Measurements from ENCODE around the gene DEPDC5. TPM values are rescaled to one million over a fixed set of nuclear protein-coding genes. Genes with fewer than 3 reads are reported as not detected.

Gene DEPDC5
- total RNA-seq, 4 donors from 2014 or later: 17.5 to 30.4 (median 22.8) TPM

DNA sequence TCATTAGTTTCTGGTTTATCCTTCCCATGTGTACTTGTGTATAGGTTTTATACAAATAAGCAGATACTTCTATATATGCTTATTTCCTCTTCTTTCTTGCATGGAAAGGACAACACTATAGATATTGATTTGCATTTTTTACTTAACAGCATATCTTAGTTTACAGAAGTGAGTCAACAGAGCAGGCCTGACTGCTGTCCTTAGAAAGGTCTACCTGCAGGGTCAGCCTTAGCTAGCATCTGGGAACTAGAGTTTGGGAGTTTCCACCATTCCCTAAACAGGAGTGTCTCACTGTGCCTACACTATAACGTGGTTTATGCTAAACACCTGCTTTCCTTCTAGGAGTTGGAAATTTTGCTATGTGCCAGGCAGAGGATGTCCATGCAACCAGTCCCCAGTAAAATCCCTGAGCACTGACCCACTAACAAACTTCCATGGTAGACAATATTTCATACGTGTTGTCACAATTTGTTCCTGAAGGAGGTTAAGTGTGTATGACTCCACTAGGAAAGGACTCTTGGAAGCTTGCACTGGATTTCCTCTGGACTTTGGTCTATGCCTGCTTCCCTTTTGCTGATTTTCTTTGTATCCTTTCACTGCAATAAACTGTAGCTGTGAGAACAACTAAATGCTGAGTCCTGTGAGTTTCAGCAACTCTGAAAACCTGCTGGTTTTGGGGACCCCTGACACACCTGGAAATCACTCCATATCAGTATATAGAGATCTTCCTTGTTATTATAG, 21.6 kb upstream of the DEPDC5 start:
- Histone ChIP-seq H3K9me3 (no peaks in the 10 kb centered on the region), H3K27me3 (no peaks in the 10 kb centered on the region), H3K4me1 (no peaks in the 10 kb centered on the region), H3K27ac (no peak overlapping the region), H3K4me3 (replicated peaks in 1 of 3) (no peak overlapping the region), H3K36me3 (no peaks in the 10 kb centered on the region)
- intact Hi-C loops (cut with DNase I): no loop called here
- DNase-seq: no peak
- TF ChIP-seq, protein P1, sequence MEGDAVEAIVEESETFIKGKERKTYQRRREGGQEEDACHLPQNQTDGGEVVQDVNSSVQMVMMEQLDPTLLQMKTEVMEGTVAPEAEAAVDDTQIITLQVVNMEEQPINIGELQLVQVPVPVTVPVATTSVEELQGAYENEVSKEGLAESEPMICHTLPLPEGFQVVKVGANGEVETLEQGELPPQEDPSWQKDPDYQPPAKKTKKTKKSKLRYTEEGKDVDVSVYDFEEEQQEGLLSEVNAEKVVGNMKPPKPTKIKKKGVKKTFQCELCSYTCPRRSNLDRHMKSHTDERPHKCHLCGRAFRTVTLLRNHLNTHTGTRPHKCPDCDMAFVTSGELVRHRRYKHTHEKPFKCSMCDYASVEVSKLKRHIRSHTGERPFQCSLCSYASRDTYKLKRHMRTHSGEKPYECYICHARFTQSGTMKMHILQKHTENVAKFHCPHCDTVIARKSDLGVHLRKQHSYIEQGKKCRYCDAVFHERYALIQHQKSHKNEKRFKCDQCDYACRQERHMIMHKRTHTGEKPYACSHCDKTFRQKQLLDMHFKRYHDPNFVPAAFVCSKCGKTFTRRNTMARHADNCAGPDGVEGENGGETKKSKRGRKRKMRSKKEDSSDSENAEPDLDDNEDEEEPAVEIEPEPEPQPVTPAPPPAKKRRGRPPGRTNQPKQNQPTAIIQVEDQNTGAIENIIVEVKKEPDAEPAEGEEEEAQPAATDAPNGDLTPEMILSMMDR (IDR thresholded peaks at IDR 0.05): no peak
- TF ChIP-seq POLR2A (IDR thresholded peaks at IDR 0.05): no peak
- 85 to 87% methylated on average over 2 of the region's 2 CpGs for WGBS, 2 donors

DNA sequence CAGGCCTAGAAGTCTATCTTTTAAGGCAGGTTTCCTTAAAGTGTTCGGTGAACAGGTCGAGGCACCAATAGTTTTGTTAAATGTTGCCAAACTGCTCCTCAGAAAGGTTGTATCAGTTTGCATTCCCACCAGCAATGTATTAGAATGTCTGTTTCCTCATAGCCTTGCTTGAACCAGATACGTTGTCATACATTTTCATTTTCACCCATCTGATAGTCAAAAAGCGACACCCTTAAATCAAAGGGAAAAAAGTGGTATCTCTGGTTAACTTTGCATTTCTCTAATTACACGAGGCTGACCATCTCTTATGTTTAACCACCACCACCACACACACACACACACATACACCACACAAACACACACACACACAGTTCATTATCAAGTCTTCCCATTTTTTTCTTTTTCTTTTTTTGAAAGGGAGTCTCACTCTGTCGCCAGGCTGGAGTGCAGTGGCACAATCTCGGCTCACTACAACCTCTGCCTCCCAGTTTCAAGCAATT, 20.2 kb upstream of the DEPDC5 start:
- H3K27ac ChIP-seq: no peak overlapping the region
- 91% methylated on average over 7 of the region's 7 CpGs for WGBS, 2 donors
- no peaks in the 10 kb centered on the region for H3K4me1 ChIP-seq
- no peak for TF ChIP-seq POLR2A (IDR thresholded peaks at IDR 0.05)
- TF ChIP-seq, protein P1 (IDR thresholded peaks at IDR 0.05): no peak
- no peaks in the 10 kb centered on the region for H3K27me3 ChIP-seq
- intact Hi-C loops (cut with DNase I): no loop called here
- no peak for DNase-seq
- no peaks in the 10 kb centered on the region for H3K36me3 ChIP-seq
- H3K4me3 ChIP-seq (replicated peaks in 1 of 3): no peak overlapping the region
- no peaks in the 10 kb centered on the region for H3K9me3 ChIP-seq

DNA sequence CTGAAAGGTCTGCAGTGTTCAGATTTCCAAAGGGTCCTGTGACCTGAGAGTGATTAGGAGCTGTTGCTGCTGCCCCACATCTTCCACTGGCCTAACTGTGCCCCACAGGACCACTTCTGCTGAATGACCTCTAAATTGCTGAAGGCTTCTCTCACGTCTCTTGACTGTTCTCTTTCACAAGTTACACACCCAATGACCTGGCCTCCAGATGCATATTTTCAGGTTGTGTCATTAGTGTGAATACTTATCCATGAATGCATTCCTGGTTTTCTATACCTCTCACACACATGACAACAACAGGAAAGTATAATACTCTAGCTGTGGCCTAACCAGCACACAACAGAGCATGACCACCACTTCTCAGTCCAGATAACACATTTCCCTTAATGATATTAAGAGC, 19.3 kb upstream of the DEPDC5 start:
- Histone ChIP-seq H3K4me3 (replicated peaks in 1 of 3) (no peak overlapping the region), H3K4me1 (peaks cover 0 to 2% of the 10 kb centered on the region in 2 donors), H3K27me3 (no peaks in the 10 kb centered on the region), H3K36me3 (no peaks in the 10 kb centered on the region), H3K9me3 (no peaks in the 10 kb centered on the region), H3K27ac (no peak overlapping the region)
- no peak for TF ChIP-seq POLR2A (IDR thresholded peaks at IDR 0.05)
- TF ChIP-seq, protein P1 (IDR thresholded peaks at IDR 0.05): no peak
- intact Hi-C loops (cut with DNase I): no loop called here
- no peak for DNase-seq
- WGBS, 2 donors: 90 to 95% methylated on average over 1 of the region's 1 CpG

GRCh38 chr22:31736458-31736857, 17.4 kb upstream of the DEPDC5 start:
- H3K27me3 ChIP-seq: no peaks in the 10 kb centered on the region
- peaks cover 0 to 8% of the 10 kb centered on the region in 2 donors for H3K4me1 ChIP-seq
- intact Hi-C loops (cut with DNase I): no loop called here
- H3K4me3 ChIP-seq (replicated peaks in 1 of 3): no peak overlapping the region
- TF ChIP-seq, protein P1 (IDR thresholded peaks at IDR 0.05): no peak
- TF ChIP-seq POLR2A (IDR thresholded peaks at IDR 0.05): no peak
- H3K27ac ChIP-seq: no peak overlapping the region
- DNase-seq: no peak
- H3K9me3 ChIP-seq: no peaks in the 10 kb centered on the region
- 95 to 97% methylated on average over 2 of the region's 2 CpGs for WGBS, 2 donors
- no peaks in the 10 kb centered on the region for H3K36me3 ChIP-seq

- intact Hi-C loops (cut with DNase I): no loop called here
- 88 to 92% methylated on average over 5 of the region's 5 CpGs for whole genome bisulfite sequencing, 2 donors
Measured at GRCh38 chr22:31737932-31738331, 15.9 kb upstream of the DEPDC5 start.

More at GRCh38 chr22:31737932-31738331, 15.9 kb upstream of the DEPDC5 start:
- Histone ChIP-seq H3K4me1 (peaks cover 0 to 8% of the 10 kb centered on the region in 2 donors), H3K27me3 (no peaks in the 10 kb centered on the region), H3K9me3 (no peaks in the 10 kb centered on the region), H3K4me3 (replicated peaks in 1 of 3) (no peak overlapping the region), H3K36me3 (no peaks in the 10 kb centered on the region), H3K27ac (no peak overlapping the region)
- TF ChIP-seq, protein P1 (IDR thresholded peaks at IDR 0.05): no peak
- no peak for TF ChIP-seq POLR2A (IDR thresholded peaks at IDR 0.05)
- no peak for DNase-seq
